SHP77 (cell line): ENCODE data around the gene PPP2R2C.

ENCODE experiments used
- DNase-seq, 2 experiments: peaks; one replicate each; lab custom pipeline; 2025; lab: John Stamatoyannopoulos, UW

The PPP2R2C gene

GRCh38 chr4:6472387-6473263, at the start of gene PPP2R2C:
PPP2R2C (minus strand) TSS chr4:6472614; CDS start chr4:6472229, 385 bp downstream.
- DNase-seq, result no peak

GRCh38 chr4:6520978-6521377, 48.6 kb upstream of the PPP2R2C start:
- no peak for DNase-seq

- DNase-seq, result no peak
Observed at GRCh38 chr4:6520051-6520636, 47.7 kb upstream of the PPP2R2C start.

- no peak for DNase-seq
Observed at GRCh38 chr4:6517171-6517570, 44.8 kb upstream of the PPP2R2C start.

DNA sequence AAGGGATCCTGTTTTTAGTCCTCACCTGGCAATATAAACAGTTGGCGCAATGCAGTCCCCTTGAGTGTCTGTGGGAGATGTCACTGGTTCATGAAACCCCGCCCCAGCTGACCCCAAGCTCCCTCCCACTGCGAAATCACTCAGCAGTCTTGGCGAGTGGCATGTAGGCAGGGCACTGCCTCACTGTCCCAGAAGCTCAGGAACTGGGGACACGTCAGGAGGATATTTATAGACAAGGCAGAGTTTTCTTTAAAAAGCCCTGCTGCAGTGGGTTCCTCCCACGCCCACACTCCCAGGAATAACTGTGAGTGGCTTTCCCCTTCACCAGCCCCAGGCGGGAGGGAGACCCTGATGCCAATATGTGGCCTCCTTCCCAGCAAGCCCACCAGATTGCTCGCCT, 44.3 kb upstream of the PPP2R2C start:
- DNase-seq, result no peak

GRCh38 chr4:6516281-6516680, 43.9 kb upstream of the PPP2R2C start:
- DNase-seq, result no peak

DNA sequence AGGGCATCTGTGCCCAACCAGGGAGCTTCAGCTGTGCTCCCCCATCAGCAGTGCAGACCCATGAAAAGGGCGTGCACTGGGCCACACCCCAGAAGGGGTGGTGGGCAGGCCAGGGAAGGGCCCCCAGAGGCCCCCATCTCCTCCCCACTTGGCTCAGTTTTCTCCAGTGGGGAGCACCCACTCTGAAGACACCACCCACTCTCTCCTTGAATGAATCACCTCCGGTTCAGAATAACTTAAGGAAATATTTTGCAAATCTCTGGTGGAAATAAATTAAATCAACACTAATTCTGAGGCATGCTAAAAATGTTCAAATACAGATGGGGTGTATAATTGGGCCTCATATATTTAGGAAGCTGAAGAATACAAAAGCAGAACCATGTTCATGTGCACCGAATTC, 41.3 kb upstream of the PPP2R2C start:
- DNase-seq, result no peak

- no peak for DNase-seq
Observed at GRCh38 chr4:6509587-6509986, 37.2 kb upstream of the PPP2R2C start.

DNA sequence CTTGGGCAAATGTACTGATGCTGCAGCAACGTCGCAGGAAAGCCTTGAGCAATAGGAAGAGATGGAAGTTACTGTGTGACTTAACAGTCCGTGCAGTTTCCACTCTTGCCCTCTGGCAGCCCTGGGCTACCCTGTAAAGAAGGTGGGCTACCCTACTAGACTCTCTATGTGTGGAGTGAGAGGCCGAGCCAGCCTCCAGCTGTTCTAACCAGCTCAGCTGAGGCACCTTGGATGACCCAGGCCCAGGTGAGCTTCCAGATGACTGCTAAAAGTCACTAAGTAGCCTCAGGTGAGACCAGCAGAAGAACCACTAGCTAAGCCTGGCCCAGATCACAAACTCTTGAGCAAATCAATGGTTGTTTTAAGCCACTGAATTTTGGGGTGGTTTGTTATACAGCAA, 34.9 kb upstream of the PPP2R2C start:
- no peak for DNase-seq

- no peak for DNase-seq
Observed at GRCh38 chr4:6506616-6507140, 34.3 kb upstream of the PPP2R2C start.

GRCh38 chr4:6504900-6505496, 32.6 kb upstream of the PPP2R2C start:
- no peak for DNase-seq

DNA sequence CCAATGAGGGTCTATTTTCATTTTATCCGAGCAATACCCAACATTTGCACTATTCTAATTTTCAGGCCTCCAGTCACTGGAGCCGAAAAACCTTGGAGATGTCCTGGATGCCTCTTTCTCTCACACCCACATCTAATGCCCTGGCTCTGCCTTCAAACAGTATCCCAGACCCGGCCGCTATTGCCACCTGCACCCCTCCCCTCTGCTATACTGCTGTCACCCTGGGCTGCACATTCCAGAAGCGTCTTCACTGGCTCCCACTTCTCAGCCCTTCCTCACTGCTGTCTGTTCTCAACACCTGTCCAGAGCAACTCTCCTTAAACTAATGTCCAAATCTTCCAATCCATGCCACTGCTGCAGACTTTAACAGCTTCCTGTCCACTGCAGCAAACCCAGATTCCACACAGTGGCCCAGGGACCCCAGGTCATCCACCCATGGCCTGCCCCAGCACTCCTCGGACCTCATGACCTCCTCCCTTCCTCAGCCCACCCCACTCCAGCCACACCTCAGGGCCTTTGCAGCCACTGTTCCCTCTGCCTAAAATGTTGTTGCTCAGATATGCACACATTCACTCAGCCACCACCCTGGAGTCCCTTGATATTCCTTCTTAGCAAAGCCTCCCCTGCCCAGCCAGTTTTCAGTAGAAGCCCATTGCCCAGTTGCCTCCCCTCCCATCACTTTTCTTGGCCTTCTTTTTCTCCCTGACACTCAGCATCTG, 30.5 kb upstream of the PPP2R2C start:
- DNase-seq, result no peak

DNA sequence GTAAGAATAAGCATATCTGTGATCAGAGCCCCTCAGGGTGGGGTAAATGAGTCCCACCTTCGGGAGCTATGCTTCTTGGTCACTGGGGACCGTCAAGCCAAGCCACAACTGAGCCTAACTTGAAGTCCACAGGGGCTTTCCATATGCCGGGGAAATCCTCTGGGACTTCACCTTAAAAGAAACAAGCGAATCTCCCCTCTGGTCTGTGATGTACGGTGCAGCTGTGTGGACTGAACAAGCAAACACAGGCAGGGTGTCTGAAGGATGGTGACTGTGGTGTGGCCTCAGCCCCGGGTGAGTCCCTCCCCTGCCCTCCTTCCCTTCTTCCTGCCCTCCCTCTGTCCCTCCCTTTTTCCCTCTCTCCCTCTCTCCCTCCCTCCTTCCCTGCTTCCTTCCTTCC, 29.7 kb upstream of the PPP2R2C start:
- no peak for DNase-seq

DNA sequence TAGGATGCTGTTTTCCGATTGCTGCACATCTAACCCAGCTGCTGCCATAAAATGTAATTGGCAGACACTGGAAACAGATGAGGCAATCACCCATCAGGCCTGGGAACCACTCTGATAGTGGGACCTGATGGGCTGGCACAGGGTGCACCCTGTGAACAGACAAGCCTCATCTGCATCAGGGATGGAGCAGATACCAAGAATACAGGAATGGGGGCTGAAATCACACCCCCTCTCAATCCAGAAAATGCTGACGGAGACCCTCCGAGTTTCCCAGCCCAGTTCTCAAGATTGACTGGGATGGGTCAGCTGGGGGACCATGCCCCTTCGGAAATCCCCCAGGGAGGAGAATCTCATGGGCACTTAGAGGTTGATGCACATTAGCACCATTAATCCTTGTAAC, 28.8 kb upstream of the PPP2R2C start:
- no peak for DNase-seq

- no peak for DNase-seq
Observed at GRCh38 chr4:6500481-6501140, 28.2 kb upstream of the PPP2R2C start.

DNA sequence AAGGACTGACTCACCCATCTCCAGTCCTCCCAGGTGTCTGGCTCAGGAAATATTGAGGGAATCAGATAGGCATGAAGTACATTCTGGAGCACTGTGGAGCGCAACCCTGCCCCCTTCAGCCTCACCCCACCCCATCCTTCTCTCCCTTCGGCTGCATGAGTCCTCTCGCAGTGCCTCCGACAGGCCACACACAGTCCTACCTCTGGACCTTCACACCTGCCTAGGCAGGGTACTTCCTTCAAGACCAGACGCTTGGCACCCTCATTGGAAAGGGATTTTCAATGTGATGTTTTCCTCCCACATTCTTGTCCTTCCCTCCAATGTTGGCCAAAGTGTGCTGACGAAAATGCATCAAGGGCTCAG, 26.8 kb upstream of the PPP2R2C start:
- no peak for DNase-seq

- no peak for DNase-seq
Observed at GRCh38 chr4:6498511-6499237, 26.3 kb upstream of the PPP2R2C start.

DNA sequence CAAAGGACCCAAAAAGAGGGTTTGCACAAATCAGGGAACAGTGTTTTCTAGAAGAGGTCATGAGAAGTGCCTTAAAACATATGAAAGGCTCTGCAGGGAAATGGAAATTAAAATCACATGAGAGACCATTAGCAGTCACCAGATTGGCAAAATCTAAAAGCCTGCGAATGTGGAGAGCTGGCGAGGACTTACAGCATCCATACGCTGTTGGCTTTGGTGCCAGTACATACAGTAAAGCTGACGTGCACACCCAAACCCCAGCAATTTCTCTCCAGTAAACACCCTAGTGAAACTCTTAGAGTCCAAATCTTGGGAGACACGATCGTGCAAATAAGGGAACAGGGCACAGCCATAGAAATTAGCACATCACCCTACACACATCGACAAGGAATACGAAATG, 25.4 kb upstream of the PPP2R2C start:
- no peak for DNase-seq

DNA sequence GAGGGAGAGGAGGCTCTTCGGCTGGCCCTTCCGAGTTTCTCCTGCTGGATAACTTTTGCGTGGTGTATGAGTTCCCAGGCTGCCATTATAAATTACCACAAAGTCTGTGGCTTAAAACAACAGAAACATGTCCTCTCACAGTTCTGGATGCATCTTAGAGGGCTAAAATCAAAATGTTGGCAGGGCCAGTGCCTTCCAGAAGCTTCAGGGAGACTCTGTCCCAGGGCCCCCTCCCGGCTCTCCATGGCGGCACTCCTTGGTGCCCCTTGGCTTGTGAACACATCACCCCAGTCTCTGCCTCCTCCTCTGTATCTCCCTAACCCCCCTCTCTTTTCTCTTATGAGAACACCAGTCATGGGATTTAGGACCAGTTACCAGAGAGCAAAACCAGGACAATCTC, 23.3 kb upstream of the PPP2R2C start:
- DNase-seq, result no peak

DNA sequence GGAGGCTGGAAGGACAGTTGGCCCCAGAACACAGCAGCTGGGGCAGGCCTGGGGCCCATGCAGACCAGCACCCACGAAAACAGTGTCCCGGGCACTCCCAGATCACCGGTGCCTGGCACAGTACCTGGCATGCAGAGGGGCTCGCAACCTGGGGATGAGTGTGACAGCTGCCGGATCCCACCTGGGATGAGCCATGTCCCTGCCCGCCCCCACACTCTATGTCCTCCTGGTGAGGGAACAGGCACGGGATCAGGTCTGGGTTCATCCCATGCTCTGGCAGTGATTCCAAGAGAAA, 22.8 kb upstream of the PPP2R2C start:
- no peak for DNase-seq
